ENCODE measurements around the gene ALAD. TPM values are rescaled to one million over a fixed set of nuclear protein-coding genes. Genes with fewer than 3 reads are reported as not detected.

Gene ALAD
- total and polyA plus RNA-seq, 9 of the 15 experiments (the other 6 are each of a cell fraction or from before 2014, with no cell fraction given): 1.3 to 12.7 (median 6.8) TPM

DNA sequence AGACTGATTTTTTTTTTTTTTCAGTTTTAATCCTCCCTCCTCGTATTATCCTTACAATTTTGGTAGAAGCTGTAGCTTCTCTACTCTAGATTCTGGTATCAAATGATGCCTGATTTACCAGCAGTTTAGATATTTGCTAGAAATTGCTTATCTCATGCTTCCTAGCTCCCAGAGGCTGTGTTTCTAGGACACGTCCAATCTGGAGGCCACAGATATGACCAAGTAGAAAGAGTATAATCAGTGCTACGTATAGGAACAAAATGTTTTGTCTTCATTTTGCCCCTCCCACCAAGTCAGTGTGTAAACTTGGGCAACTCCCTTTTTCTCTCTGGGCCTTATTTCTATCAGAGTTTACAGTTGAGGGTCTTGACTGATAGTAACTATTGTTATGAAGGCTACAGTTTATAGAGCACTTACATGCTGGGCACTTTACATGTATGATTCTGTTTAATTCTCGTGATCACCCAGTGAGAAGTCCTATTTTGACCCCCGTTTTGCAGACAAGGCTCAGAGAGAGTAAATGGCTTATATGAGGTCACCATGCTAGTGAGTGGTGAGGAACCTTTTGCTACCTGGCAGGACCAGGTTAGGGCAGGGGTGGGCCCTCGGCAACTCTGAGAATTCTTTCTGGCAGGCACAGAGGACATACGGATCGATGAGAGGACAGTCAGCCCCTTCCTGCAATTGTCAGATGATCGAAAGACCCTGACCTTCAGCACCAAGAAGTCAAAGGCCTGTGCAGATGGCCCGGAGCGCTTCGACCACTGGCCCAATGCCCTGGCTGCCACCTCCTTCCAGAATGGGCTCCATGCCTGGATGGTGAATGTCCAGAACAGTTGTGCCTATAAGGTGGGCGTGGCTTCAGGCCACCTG, 31.9 kb downstream of the ALAD start (continued):
- TF ChIP-seq KLF13 (tag; IDR thresholded peaks at IDR 0.05; ENCODE audit: borderline replicate concordance, low read depth) (no peak), ZNF274 (IDR thresholded peaks at IDR 0.05; ENCODE audit: borderline replicate concordance, low read depth, low read length) (no peak), IRF2 (CRISPR knock-in tag; IDR thresholded peaks at IDR 0.05) (no peak), CCAR2 (IDR thresholded peaks at IDR 0.05; ENCODE audit: low read depth, low read length) (no peak), POU5F1 (IDR thresholded peaks at IDR 0.05; ENCODE audit: borderline replicate concordance, low read depth, low read length, partially characterized antibody) (no peak), ZNF436 (CRISPR knock-in tag; IDR thresholded peaks at IDR 0.05) (no peak), SNIP1 (IDR thresholded peaks at IDR 0.05; ENCODE audit: low read depth) (no peak), ZNF134 (CRISPR knock-in tag; conservative IDR thresholded peaks at IDR 0.05) (no peak), PREB (CRISPR knock-in tag; IDR thresholded peaks at IDR 0.05) (0 out of 2 replicates have a peak, but pooled peaks have one; percentile 22), SREBF2 (CRISPR knock-in tag; IDR thresholded peaks at IDR 0.05) (no peak)
- TF ChIP-seq, protein P1, sequence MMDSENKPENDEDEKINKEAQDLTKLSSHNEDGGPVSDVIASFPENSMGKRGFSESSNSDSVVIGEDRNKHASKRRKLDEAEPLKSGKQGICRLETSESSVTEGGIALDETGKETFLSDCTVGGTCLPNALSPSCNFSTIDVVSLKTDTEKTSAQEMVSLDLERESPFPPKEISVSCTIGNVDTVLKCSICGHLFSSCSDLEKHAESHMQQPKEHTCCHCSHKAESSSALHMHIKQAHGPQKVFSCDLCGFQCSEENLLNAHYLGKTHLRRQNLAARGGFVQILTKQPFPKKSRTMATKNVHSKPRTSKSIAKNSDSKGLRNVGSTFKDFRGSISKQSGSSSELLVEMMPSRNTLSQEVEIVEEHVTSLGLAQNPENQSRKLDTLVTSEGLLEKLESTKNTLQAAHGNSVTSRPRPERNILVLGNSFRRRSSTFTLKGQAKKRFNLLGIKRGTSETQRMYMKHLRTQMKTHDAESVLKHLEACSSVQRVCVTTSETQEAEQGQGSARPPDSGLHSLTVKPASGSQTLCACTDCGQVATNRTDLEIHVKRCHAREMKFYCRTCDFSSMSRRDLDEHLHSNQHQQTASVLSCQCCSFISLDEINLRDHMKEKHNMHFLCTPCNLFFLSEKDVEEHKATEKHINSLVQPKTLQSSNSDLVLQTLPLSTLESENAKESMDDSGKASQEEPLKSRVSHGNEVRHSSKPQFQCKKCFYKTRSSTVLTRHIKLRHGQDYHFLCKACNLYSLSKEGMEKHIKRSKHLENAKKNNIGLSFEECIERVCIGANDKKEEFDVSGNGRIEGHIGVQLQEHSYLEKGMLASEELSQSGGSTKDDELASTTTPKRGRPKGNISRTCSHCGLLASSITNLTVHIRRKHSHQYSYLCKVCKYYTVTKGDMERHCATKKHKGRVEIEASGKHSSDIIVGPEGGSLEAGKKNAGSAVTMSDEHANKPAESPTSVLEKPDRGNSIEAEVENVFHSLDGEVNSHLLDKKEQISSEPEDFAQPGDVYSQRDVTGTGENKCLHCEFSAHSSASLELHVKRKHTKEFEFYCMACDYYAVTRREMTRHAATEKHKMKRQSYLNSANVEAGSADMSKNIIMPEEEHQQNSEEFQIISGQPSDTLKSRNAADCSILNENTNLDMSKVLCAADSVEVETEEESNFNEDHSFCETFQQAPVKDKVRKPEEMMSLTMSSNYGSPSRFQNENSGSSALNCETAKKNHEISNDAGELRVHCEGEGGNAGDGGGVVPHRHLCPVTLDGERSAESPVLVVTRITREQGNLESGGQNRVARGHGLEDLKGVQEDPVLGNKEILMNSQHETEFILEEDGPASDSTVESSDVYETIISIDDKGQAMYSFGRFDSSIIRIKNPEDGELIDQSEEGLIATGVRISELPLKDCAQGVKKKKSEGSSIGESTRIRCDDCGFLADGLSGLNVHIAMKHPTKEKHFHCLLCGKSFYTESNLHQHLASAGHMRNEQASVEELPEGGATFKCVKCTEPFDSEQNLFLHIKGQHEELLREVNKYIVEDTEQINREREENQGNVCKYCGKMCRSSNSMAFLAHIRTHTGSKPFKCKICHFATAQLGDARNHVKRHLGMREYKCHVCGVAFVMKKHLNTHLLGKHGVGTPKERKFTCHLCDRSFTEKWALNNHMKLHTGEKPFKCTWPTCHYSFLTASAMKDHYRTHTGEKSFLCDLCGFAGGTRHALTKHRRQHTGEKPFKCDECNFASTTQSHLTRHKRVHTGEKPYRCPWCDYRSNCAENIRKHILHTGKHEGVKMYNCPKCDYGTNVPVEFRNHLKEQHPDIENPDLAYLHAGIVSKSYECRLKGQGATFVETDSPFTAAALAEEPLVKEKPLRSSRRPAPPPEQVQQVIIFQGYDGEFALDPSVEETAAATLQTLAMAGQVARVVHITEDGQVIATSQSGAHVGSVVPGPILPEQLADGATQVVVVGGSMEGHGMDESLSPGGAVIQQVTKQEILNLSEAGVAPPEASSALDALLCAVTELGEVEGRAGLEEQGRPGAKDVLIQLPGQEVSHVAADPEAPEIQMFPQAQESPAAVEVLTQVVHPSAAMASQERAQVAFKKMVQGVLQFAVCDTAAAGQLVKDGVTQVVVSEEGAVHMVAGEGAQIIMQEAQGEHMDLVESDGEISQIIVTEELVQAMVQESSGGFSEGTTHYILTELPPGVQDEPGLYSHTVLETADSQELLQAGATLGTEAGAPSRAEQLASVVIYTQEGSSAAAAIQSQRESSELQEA (IDR thresholded peaks at IDR 0.05; ENCODE audit: low read depth): no peak
- TF ChIP-seq, protein P2, sequence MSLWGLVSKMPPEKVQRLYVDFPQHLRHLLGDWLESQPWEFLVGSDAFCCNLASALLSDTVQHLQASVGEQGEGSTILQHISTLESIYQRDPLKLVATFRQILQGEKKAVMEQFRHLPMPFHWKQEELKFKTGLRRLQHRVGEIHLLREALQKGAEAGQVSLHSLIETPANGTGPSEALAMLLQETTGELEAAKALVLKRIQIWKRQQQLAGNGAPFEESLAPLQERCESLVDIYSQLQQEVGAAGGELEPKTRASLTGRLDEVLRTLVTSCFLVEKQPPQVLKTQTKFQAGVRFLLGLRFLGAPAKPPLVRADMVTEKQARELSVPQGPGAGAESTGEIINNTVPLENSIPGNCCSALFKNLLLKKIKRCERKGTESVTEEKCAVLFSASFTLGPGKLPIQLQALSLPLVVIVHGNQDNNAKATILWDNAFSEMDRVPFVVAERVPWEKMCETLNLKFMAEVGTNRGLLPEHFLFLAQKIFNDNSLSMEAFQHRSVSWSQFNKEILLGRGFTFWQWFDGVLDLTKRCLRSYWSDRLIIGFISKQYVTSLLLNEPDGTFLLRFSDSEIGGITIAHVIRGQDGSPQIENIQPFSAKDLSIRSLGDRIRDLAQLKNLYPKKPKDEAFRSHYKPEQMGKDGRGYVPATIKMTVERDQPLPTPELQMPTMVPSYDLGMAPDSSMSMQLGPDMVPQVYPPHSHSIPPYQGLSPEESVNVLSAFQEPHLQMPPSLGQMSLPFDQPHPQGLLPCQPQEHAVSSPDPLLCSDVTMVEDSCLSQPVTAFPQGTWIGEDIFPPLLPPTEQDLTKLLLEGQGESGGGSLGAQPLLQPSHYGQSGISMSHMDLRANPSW (CRISPR knock-in tag; IDR thresholded peaks at IDR 0.05): no peak
